Stomach (tissue), 4 donors: ENCODE measurements around the gene SDSL.

ENCODE experiments used
- CTCF ChIP-seq, 7 experiments: fragments of 450-650 bp in 4 of 7; fragments of 200-600 bp in 3 of 7; sonication (generic) in 3 of 7; IDR thresholded peaks; one replicate each; pipeline ENCODE4 v1.5.1; 2016 to 2019; ENCODE audit warnings: antibody characterized with exemption in 7 of 7, control low read depth in 2 of 7, mild to moderate bottlenecking in 1 of 7
- EP300 ChIP-seq: sonication (generic); formaldehyde crosslinking; IDR thresholded peaks from one replicate; pipeline ENCODE4 v1.6.1; 2017; ENCODE audit warnings: antibody characterized with exemption
- POLR2AphosphoS5 ChIP-seq, 3 donors: sonication (generic); formaldehyde crosslinking; IDR thresholded peaks; one replicate each; pipeline ENCODE4 v1.6.1; 2016; ENCODE audit warnings: antibody characterized with exemption in 3 of 3

- TF ChIP-seq CTCF (IDR thresholded peaks at IDR 0.05) (no peak), POLR2AphosphoS5 (IDR thresholded peaks at IDR 0.05) (no peak), EP300 (no peak)
Observed at GRCh38 chr12:113390064-113391043, 31.8 kb upstream of the SDSL start.
